DMS 273 (cell line): Measurements from ENCODE around the gene RAB3C.
A peak's percentile ranks its signal among the peaks of the same experiment; 100 is the strongest.

Experiments
- DNase-seq: peaks from one replicate; lab custom pipeline; 2025; ENCODE audit not compliant: unreplicated experiment; lab: John Stamatoyannopoulos, UW

The RAB3C gene

GRCh38 chr5:58718269-58718978 lies 135.5 kb downstream of the RAB3C start:
- no peak for DNase-seq

GRCh38 chr5:58722160-58722559 lies 139.3 kb downstream of the RAB3C start:
- no peak for DNase-seq

- DNase-seq: no peak
These were observed 142.1 kb downstream of the RAB3C start for GRCh38 chr5:58724992-58725391.

GRCh38 chr5:58731641-58732040 lies 148.8 kb downstream of the RAB3C start:
- DNase-seq: no peak

- no peak for DNase-seq
These were observed 152.8 kb downstream of the RAB3C start for GRCh38 chr5:58735637-58736036.

- no peak for DNase-seq
These were observed 153.3 kb downstream of the RAB3C start for GRCh38 chr5:58736214-58736613.

GRCh38 chr5:58737671-58738070 lies 154.8 kb downstream of the RAB3C start:
- DNase-seq: no peak

- DNase-seq: no peak
These were observed 155.5 kb downstream of the RAB3C start for GRCh38 chr5:58738336-58738735.

- no peak for DNase-seq
These were observed 156.2 kb downstream of the RAB3C start for GRCh38 chr5:58739051-58739450.

GRCh38 chr5:58740956-58741355 lies 158.1 kb downstream of the RAB3C start:
- no peak for DNase-seq

- no peak for DNase-seq
These were observed 162.5 kb downstream of the RAB3C start for GRCh38 chr5:58745350-58745749.

- DNase-seq: no peak
These were observed 163.4 kb downstream of the RAB3C start for GRCh38 chr5:58746321-58746720.

- no peak for DNase-seq
These were observed 167.2 kb downstream of the RAB3C start for GRCh38 chr5:58750036-58750435.

- peak; percentile 6 for DNase-seq
These were observed 168.5 kb downstream of the RAB3C start for GRCh38 chr5:58751222-58751837.

- DNase-seq: no peak
These were observed 169.2 kb downstream of the RAB3C start for GRCh38 chr5:58752104-58752503.

- DNase-seq: peak; percentile 51
These were observed 170.6 kb downstream of the RAB3C start for GRCh38 chr5:58753446-58753845.

- DNase-seq: no peak
These were observed 171.4 kb downstream of the RAB3C start for GRCh38 chr5:58754250-58754649.

GRCh38 chr5:58755397-58755796 lies 172.5 kb downstream of the RAB3C start:
- no peak for DNase-seq

GRCh38 chr5:58759745-58760144 lies 176.9 kb downstream of the RAB3C start:
- DNase-seq: no peak

GRCh38 chr5:58760222-58760621 lies 177.3 kb downstream of the RAB3C start:
- DNase-seq: no peak

GRCh38 chr5:58761407-58761806 lies 178.5 kb downstream of the RAB3C start:
- DNase-seq: no peak

GRCh38 chr5:58763390-58763789 lies 180.5 kb downstream of the RAB3C start:
- DNase-seq: no peak

- DNase-seq: no peak
These were observed 181.3 kb downstream of the RAB3C start for GRCh38 chr5:58764199-58764598.
